22Rv1 (cell line): ENCODE data around the gene CIROP.

Experiments
- H3K27ac ChIP-seq: fragments of 450-650 bp; 2 replicates; pipeline ENCODE4 v1.5.1; 2017
- CTCF ChIP-seq: fragments of 450-650 bp; IDR thresholded peaks from 2 replicates; pipeline ENCODE4 v1.5.1; 2017; ENCODE audit warnings: mild to moderate bottlenecking
- ZFX ChIP-seq: fragments of 450-650 bp; IDR thresholded peaks from 2 replicates; pipeline ENCODE4 v1.6.1; 2017; ENCODE audit warnings: antibody characterized with exemption, borderline replicate concordance

CIROP gene

GRCh38 chr14:23103581-23103980, 1.2 kb downstream of the CIROP start:
- TF ChIP-seq ZFX (no peak), CTCF (no peak)
- no peak overlapping the region for H3K27ac ChIP-seq

- no peak overlapping the region for H3K27ac ChIP-seq
- no peak for TF ChIP-seq CTCF
- no peak for TF ChIP-seq ZFX
Observed at GRCh38 chr14:23102801-23103200, 2.0 kb downstream of the CIROP start.

GRCh38 chr14:23101986-23102625, 2.7 kb downstream of the CIROP start:
- H3K27ac ChIP-seq, result no peak overlapping the region
- TF ChIP-seq ZFX (no peak), CTCF (no peak)

GRCh38 chr14:23101213-23101970, 3.4 kb downstream of the CIROP start:
- TF ChIP-seq ZFX, result no peak
- no peak for TF ChIP-seq CTCF
- no peak overlapping the region for H3K27ac ChIP-seq

GRCh38 chr14:23099212-23099861, 5.5 kb downstream of the CIROP start:
- TF ChIP-seq ZFX (no peak), CTCF (no peak)
- no peak overlapping the region for H3K27ac ChIP-seq

GRCh38 chr14:23097786-23098185, 7.0 kb downstream of the CIROP start:
- TF ChIP-seq CTCF, result no peak
- no peak for TF ChIP-seq ZFX
- H3K27ac ChIP-seq, result no peak overlapping the region
